GM12801 (cell line): ENCODE data around the gene MINDY3.

Experiments used
- TF ChIP-seq, protein P1 (sequence below): IDR thresholded peaks from one replicate; pipeline ENCODE4 v1.5.1; 2011; ENCODE audit warnings: control low read depth; ENCODE audit not compliant: insufficient read length; ENCODE audit errors: extremely low read depth

Gene MINDY3

DNA sequence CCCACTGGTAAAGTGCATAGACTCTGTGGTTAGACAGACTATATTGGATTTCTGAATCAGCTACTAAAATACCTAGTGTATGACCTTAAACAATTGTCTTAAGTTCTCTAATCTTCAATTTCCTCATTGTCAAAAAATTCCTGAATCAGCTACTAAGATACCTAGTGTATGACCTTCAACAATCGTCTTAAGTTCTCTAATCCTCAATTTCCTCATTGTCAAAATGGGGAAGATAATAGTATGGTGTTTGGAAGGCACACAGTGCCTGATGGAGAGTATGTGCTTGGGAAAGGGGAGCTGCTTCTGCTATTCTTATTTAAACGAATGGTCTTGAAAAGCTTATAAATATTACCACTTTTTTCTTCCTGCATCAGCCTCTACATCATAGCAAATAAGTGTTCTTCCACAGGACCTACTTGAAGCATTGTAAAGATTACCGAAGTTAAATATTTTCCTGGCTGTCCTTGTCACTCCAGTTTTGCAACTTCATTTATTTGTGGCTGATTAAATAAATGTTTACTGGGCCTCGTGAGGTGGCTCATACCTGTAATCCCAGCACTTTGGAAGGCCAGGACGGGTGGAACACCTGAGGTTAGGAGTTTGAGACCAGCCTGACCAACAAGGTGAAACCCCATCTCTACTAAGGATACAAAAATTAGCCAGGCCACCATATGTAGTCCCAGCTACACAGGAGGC lies 76.2 kb downstream of the MINDY3 start:
- TF ChIP-seq, protein P1, sequence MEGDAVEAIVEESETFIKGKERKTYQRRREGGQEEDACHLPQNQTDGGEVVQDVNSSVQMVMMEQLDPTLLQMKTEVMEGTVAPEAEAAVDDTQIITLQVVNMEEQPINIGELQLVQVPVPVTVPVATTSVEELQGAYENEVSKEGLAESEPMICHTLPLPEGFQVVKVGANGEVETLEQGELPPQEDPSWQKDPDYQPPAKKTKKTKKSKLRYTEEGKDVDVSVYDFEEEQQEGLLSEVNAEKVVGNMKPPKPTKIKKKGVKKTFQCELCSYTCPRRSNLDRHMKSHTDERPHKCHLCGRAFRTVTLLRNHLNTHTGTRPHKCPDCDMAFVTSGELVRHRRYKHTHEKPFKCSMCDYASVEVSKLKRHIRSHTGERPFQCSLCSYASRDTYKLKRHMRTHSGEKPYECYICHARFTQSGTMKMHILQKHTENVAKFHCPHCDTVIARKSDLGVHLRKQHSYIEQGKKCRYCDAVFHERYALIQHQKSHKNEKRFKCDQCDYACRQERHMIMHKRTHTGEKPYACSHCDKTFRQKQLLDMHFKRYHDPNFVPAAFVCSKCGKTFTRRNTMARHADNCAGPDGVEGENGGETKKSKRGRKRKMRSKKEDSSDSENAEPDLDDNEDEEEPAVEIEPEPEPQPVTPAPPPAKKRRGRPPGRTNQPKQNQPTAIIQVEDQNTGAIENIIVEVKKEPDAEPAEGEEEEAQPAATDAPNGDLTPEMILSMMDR: no peak

DNA sequence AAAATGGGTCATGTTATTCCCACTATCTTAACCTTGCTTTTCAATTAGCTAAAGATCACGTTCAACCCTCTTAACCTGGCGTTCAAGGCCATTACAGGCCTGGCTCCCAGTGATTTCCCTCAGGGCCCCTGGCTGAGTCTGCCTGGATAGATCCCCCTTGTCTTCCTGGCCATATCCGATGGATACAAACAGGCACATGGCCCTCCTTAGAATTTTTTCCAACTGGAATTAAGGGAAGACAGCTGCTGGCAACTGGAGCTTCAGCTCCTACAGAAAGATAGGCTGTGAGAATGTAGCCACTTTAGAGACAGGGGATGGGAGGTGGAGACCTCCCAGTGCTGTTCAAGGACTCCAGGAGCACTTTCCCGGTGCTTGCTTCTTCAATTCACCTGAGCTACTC lies 77.5 kb downstream of the MINDY3 start:
- TF ChIP-seq, protein P1: no peak

DNA sequence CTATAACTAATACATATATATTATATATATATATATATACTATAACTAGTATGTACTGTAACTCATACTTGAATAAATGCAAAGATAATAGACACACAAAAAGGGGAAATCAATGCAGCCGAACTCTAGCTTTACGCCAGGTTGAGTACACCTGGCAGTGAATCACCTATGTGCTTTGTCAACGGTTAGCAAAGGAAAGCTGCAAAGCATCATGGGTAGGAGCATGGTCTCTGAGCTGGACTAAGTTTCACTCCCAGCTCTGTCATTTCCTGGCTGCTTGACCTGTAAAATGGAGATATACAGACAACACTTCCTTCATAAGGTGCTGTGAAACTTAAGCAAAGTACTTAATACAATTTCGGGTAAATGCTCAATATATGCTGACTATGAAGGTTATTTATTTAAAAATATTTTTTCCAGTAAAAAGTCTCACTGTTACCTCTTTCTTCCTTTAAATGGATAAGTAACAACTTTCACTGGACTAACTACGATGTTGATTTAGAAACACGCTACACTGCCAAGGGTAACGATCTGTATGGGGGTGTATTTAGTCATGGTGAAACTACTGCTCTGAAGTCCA lies 78.8 kb downstream of the MINDY3 start:
- TF ChIP-seq, protein P1: no peak

DNA sequence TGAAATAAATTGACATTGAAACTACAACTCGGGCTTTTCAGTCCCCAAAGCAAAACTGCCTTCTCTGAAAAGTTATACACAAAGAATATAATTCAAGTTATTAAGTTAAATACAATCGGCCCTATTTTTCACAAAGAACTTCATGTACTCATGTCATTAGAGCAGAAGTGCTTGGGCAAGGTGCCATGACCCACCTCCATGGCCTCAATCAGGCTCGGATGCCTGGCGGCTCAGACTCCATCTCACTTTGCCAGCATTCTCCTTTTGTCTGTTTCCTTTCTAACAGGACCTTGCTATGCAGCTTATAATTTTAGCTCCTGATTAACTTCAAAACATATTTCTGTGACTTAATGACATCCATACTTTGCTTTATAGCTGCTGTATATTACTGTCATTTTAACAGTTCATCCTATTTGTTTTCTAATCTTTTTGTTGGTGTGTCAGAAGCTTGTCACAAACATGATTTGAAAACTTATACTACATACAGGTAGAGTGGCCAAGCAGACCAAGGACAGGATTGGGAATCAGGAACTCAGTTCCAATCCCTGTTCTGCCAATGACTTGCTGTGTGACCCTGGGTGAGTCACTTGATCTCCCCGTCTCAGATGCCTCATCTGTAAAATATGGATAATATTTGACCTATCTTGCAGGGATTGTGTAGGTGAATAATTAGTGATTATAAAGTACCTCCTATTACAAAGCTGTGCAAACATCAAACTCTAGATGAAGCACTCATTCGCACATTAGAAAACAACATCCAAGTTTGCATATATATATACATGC lies 79.8 kb downstream of the MINDY3 start:
- TF ChIP-seq, protein P1: no peak

DNA sequence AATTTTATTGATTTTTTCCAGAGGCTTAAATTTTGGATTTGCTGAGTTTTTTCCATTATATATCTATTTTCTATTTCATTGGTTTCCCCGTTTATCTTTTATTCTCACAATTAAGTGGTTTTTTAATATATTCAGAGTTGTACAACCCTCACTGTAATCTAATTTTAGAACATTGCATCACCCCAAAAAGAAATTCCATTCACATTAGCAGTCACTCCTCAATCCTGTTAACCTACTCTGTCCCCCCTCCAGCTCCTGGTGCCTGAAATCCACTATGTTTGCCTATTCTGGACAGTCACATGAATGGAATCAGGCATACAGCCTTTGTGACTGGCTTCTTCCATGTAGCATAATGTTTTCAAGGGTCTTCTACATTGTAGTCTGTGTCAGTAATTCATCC lies 84.8 kb downstream of the MINDY3 start:
- TF ChIP-seq, protein P1: no peak

DNA sequence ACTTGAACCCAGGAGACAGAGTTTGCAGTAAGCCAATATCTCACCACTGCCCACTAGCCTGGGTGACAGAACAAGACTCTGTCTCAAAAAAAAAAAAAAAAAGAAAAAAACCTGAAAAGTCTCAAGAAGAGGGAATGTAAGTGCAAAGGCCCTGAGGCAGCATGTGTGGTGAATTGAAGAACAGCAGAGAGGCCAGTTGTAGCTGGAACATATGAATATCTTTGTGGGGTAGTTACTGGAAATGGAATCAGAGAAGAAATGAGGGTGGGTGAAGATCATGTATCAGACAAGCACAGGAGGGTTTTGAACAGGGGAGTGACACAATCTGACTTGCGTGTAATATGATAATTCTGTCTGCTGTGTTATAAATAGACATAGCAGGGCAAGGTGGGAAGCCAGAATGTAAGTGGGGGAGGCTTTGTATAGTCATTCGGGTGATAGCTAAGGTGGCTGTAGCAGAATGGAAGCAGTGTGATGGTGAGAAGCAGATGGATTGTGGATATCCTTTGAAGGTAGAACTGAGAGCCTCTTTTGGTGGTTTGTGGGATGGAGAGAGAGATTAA lies 95.3 kb downstream of the MINDY3 start:
- TF ChIP-seq, protein P1: no peak

DNA sequence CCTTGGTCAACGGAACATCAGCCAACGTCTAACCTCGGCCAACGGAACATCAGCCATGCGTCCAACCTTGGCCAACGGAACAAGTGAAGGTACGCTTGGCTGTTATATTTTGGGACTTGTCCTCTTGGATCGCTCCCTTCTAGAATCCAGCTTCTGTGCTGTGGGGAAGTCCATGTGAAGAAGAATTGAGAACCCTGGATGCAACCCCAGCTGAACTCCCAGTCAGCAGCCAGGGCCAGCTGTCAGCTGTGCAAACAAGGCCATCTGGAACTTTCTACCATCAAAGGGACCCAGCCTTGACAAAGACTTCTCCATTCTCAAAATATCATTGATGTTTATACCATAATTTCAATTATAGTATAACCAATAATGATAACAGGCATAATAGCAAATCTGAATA lies 97.3 kb downstream of the MINDY3 start:
- TF ChIP-seq, protein P1: no peak
